A549 (cell line): ENCODE results near the gene CYB561D2. TPM values are rescaled to one million over a fixed set of nuclear protein-coding genes. Genes with fewer than 3 reads are reported as not detected.

ENCODE experiments used
- ATAC-seq, 2 experiments: fragments of 200-7000 bp in 1 of 2; fragments of >200 bp in 1 of 2; cut with Nextera tagmentation in 1 of 2; cut with Tn5 transposase in 1 of 2; 3 replicates each; pipeline versions ENCODE4 v1.8.0 to v1.9.1; 2018 to 2020; ENCODE audit warnings: mild to moderate bottlenecking in 1 of 2, moderate library complexity in 1 of 2
- CTCF ChIA-PET: fragments of 300-600 bp; sonication (Branson Sonifier 250); formaldehyde crosslinking; extraction: SDS; loops from one replicate; lab custom pipeline; 2021; ENCODE audit warnings: antibody characterized with exemption, inconsistent platforms; lab: Yijun Ruan, JAX
- POLR2A ChIA-PET: fragments of 350-600 bp; formaldehyde crosslinking; extraction: SDS; loops from one replicate; lab custom pipeline; 2021; ENCODE audit warnings: antibody characterized with exemption, inconsistent platforms; lab: Yijun Ruan, JAX
- DNase-seq, 2 experiments: peaks; one replicate each; pipeline versions ENCODE4 v3.0.0 to v3.0.0-alpha.2; 2011 to 2016; ENCODE audit warnings: low read depth in 1 of 2, low spot score in 1 of 2
- FAIRE-seq: peaks from 2 replicates; lab custom pipeline; 2011; peaks lifted over from hg19 to GRCh38; lab: Jason Lieb, UNC
- H3K27ac ChIP-seq, 2 experiments: fragments of >200 bp; sonication (Bioruptor Twin); formaldehyde crosslinking; 3 replicates each; pipeline ENCODE4 v1.5.1; 2016 to 2017
- H3K4me1 ChIP-seq: fragments of >200 bp; sonication (Bioruptor Twin); formaldehyde crosslinking; 3 replicates; pipeline ENCODE4 v1.6.1; 2016
- H3K4me2 ChIP-seq: fragments of >200 bp; sonication (Bioruptor Twin); formaldehyde crosslinking; 3 replicates; pipeline ENCODE4 v1.6.1; 2016
- H3K4me3 ChIP-seq: fragments of >200 bp; sonication (Bioruptor Twin); formaldehyde crosslinking; 3 replicates; pipeline ENCODE4 v1.5.1; 2016
- H3K9me3 ChIP-seq: fragments of >200 bp; sonication (Bioruptor Twin); formaldehyde crosslinking; 3 replicates; pipeline ENCODE4 v1.6.1; 2016
- BCL3 ChIP-seq: fragments of >200 bp; sonication (Bioruptor Twin); formaldehyde crosslinking; IDR thresholded peaks from 3 replicates; pipeline ENCODE4 v1.6.1; 2016
- CHD2 ChIP-seq: fragments of 150-350 bp; IDR thresholded peaks from 2 replicates; pipeline ENCODE4 v1.6.1; 2014; ENCODE audit warnings: low read length; ENCODE audit not compliant: partially characterized antibody
- HDAC2 ChIP-seq: fragments of 200-600 bp; sonication (generic); IDR thresholded peaks from 2 replicates; pipeline ENCODE4 v1.6.1; 2016
- HOXB13 ChIP-seq: fragments of 250-450 bp; sonication (Bioruptor Pico); IDR thresholded peaks from 2 replicates; pipeline ENCODE4 v1.5.0; 2020; ENCODE audit warnings: low read depth, mild to moderate bottlenecking, moderate library complexity
- KDM1A ChIP-seq: fragments of 200-600 bp; sonication (generic); IDR thresholded peaks from 2 replicates; pipeline ENCODE4 v1.6.1; 2016; ENCODE audit warnings: low read depth, mild to moderate bottlenecking
- KDM5A ChIP-seq: fragments of 200-600 bp; sonication (generic); IDR thresholded peaks from 2 replicates; pipeline ENCODE4 v1.6.1; 2016; ENCODE audit warnings: antibody characterized with exemption, mild to moderate bottlenecking
- MAX ChIP-seq: IDR thresholded peaks from 2 replicates; pipeline ENCODE4 v1.6.1; 2012
- MAZ ChIP-seq: fragments of 150-350 bp; IDR thresholded peaks from 2 replicates; pipeline ENCODE4 v1.6.1; 2014; ENCODE audit warnings: antibody characterized with exemption, low read depth, low read length, borderline replicate concordance
- MYC ChIP-seq: IDR thresholded peaks from 2 replicates; pipeline ENCODE4 v1.6.1; 2012; ENCODE audit warnings: mild to moderate bottlenecking, inconsistent platforms, low read length, improper control_type of control experiment, borderline replicate concordance
- NPAS2 ChIP-seq: fragments of 250-450 bp; sonication (Bioruptor Pico); IDR thresholded peaks from 2 replicates; pipeline ENCODE4 v1.8.0; 2022; ENCODE audit warnings: mild to moderate bottlenecking, moderate library complexity, borderline replicate concordance
- PHF8 ChIP-seq: fragments of 200-600 bp; sonication (generic); IDR thresholded peaks from 2 replicates; pipeline ENCODE4 v1.6.1; 2016; ENCODE audit warnings: low read depth, mild to moderate bottlenecking, antibody characterized with exemption, moderate library complexity, borderline replicate concordance
- POLR2A ChIP-seq: IDR thresholded peaks from 2 replicates; pipeline ENCODE4 v1.6.1; 2012; ENCODE audit warnings: mild to moderate bottlenecking, low read length
- REST ChIP-seq: fragments of 200-600 bp; sonication (generic); IDR thresholded peaks from 2 replicates; pipeline ENCODE4 v1.6.1; 2016; ENCODE audit warnings: antibody characterized with exemption, mild to moderate bottlenecking, moderate library complexity
- SREBF2 ChIP-seq: fragments of 450-650 bp; IDR thresholded peaks from 2 replicates; pipeline ENCODE4 v1.6.1; 2014; ENCODE audit warnings: mild to moderate bottlenecking, moderate library complexity
- USF2 ChIP-seq: fragments of 450-650 bp; IDR thresholded peaks from 2 replicates; pipeline ENCODE4 v1.6.1; 2014; ENCODE audit warnings: antibody characterized with exemption
- WGBS: methylation state at CpG from one replicate; pipeline ENCODE4 v1.1.6; 2017; ENCODE audit errors: missing lambda C conversion rate; 5-methylcytosine and 5-hydroxymethylcytosine counted together
- polyA plus RNA-seq, 4 experiments: library from polyadenylated mRNA; depleted of rRNA in 3 of 4; stranded (reverse); fragments of >200 nt; fragmentation: RNase III in 1 of 4; extraction: RNeasy Plus Mini Kit Qiagen cat#74134 plus additional on column Dnase treatment in 1 of 4; gene quantifications; 2 replicates in 3 of 4; 3 replicates in 1 of 4; pipeline ENCODE4 v1.2.3, GENCODE V29; 2011 to 2017

The CYB561D2 gene
- polyA plus RNA-seq, 2 of the 4 experiments (the other 2 are of a cell fraction), result 14.4 to 17.7 TPM

- TF ChIP-seq REST, result no peak
- TF ChIP-seq BCL3, result no peak
- no peak for TF ChIP-seq POLR2A
These were observed 32.0 kb upstream of the CYB561D2 start (continued) for GRCh38 chr3:50318615-50319014.

- 98% methylated on average over 15 of the region's 16 CpGs for WGBS
- TF ChIP-seq HDAC2, result no peak
- TF ChIP-seq MYC, result no peak
- no peak for TF ChIP-seq KDM1A
- no peak for TF ChIP-seq NPAS2 (CRISPR knock-in tag)
- no peak for TF ChIP-seq USF2
- no peak for TF ChIP-seq REST
- no peak for TF ChIP-seq BCL3
- no peak for TF ChIP-seq HOXB13
- TF ChIP-seq KDM5A, result no peak
- no peak for TF ChIP-seq MAX
- no peak for TF ChIP-seq PHF8
- no peak for TF ChIP-seq MAZ
- no peak for TF ChIP-seq CHD2
- no peak for TF ChIP-seq SREBF2
- POLR2A ChIA-PET, result no interaction called here
- DNase-seq, result no peak
- no peak for FAIRE-seq
- H3K9me3 ChIP-seq, result no peaks in the 10 kb centered on the region
- H3K4me3 ChIP-seq, result no peak overlapping the region
- H3K27ac ChIP-seq, result no peak overlapping the region
- no peak overlapping the region; the same call in 2 of the 3 replicates for H3K4me2 ChIP-seq
- CTCF ChIA-PET, result interaction anchor here (0.8 to 5.0 kb wide), 6 partner anchors 9 to 296 kb away, joined by 3 to 21 read pairs (median 6); partner anchors contain the start of genes HYAL1, HYAL3, NAA80 and TUSC2
- peaks cover 32% of the 10 kb centered on the region for H3K4me1 ChIP-seq
- no peak for ATAC-seq
These were observed 31.3 kb upstream of the CYB561D2 start for GRCh38 chr3:50319181-50319893.
